ENCODE measurements around the gene SHTN1.
A peak's percentile ranks its signal among the peaks of the same experiment; 100 is the strongest.

Gene SHTN1

DNA sequence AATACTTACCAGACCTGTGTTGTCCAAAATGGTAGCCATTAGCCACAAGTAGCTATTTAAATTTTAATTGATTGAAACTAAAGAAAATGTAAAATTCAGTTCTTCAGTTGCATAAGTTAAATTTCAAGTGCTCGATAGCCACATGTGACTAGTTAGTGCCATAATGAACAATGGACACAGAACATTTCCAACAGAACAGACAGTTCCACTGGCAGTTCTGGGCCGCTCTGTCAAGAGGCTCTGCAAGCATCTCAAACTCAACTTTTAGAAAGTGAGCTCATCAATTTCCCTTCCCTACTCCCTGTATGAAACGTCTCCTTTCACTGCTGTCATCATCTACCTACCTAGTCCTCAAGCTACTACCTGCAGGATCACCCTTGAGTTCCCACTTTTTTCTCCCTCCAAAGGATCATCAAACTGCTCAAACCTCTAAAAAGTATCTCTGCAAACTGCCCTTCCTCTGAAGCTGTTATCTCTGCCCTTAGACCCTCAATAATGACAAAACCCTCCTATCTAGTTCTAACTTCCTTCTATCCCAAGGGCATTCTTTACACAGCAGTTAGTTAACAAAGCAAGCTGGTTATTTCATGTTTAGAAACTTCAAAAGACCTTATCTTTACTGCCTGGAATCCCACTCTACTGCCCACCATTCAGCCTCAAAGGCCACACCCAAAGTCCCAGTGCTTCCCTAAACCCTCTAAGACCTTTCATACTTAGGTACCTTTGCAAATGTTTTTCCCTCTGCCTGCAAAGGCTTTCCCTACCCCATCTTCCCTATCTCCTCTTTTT is 20.6 kb downstream of the SHTN1 start:
- DNase-seq = no peak

DNA sequence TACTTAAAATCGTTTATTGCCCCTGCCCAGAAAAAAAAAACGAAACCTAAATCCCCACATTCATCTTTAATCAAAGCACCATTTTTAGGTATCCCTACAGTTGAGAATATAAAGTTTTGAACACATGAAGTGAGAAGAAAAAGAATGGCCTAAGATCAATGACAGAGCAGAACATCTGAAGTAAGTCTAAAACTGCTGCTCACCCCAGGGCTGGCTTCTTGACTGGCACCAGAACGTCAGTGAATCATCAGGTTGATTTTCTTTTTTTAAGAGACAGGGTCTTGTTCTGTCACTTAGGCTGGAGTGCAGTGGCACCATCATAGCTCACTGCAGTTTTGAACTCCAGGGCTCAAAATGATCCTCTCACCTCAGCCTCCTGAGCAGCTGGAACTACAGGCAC is 24.9 kb downstream of the SHTN1 start:
- no peak for DNase-seq

DNA sequence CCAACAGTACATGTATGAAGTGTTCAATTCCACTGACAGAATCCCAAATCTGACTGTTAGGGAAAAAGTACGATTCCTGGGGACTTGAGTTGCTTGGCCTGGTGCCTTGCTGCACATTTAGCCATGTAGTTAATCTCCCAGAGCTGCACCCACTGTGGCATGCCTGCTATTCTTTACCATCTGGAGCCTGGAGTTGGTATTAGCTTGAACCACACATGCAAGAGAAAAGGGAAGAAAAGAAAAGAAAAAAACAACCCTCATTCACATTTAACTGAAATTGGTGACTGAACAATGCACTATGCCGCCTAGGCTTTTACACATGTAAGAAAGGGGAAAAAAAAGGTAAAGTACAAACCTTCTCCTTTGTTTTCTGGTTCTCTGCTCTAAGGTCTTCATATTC is 26.1 kb downstream of the SHTN1 start:
- DNase-seq = no peak

DNA sequence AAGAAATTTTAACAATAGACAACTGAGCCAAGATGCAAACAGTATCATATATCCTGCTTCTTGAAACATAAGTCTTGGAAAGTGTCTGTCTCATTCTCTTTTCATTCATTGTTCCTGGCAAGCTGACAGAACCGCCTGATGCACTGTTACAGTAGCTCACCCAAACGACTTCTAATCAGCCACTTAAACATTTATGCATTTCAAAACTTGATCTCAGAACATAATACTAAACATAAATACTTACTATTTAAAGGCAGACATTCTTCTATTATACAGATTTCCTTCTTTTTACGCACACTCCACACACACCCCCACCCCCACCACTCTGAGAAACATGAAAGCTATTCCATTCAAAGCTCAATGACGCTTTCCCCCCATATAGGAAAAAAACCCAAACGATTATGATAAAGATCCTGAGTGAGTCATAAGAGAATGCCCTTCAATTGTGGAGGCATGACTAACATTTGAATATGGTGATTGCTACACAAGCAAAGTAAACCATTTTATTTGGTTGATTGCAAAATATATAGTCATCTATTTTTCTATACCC is 30.5 kb downstream of the SHTN1 start:
- DNase-seq = peak; percentile 2

DNA sequence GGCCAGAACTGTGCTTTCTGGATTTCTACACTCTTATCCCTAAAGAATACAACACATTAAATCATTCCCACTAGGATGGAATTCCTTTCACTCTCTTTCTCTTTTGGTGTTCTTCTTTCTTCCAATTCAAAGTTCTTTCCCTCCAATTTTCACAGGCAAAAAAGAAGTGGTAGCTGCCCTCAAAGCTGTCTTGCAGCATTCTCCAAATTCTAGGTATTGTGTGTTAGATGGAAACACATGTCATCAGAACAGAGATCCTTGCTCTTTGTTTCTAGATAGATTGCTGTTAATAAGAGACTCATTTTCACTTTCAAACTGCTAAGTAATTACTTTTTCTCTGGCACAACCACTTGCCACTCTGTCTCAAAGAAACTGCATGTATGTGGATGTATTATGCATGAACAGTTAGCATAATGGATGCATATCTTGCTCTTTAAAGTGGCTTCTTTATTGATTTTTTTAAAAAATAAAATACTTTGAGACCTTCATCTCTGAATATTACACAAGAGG is 31.0 kb downstream of the SHTN1 start:
- DNase-seq = no peak

DNA sequence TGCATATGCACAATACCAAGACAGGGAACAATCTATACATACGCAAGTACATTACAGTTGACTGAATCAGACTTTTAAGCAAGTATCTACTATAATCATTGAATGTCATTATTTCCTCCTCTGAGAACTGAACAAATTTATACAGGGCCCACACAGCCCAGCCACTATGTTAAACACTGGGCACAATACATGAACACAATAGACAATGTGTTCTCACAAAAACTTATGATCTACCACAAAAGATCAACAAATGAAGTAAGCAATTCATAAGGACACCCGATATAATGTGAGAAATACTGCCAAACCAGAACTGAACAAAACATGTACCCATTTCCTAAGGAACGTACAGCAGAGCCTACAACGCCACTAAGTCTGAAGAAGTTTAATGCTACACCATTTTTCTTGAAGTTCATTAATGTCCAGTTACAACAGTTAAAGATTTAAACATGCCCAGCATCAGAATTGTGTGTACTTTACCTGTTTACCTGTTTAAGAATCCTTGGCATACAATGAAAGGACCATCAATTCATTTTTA is 31.5 kb downstream of the SHTN1 start:
- DNase-seq = no peak

DNA sequence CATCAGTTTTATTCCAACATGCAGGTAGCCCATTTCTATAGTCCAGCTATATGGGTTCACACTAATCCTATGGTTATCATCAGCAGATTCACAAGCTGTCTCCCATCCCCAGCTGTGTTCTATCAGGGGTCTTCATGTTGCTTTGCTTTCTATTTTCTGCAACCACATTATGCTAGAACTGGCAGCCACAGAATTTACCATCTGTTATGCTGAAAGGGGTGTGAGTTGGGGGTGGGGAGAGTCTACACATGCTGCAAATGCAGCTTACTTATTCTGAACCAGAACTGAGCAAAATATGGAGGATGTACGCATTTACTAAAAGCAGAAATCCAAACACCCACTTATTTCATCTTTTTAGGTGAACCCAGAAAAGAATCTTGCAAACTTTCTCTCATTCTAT is 32.9 kb downstream of the SHTN1 start:
- no peak for DNase-seq

DNA sequence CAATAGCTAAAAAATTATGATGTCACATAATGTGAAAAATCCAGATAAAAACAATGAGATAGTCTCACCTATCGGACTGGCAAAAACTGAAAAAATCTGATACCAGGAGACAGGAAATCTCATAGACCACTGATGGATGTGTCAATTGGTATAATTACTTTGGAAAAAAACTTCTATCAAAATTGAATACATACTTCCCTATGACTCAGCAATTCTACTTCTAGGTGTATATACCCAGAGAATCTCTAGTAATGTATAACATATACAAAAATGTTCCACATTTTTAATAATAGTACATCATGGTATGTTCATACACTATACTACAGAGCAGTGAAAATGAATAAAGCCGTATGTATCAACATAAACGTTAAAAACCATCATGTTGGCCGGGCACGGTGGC is 34.9 kb downstream of the SHTN1 start:
- no peak for DNase-seq

DNA sequence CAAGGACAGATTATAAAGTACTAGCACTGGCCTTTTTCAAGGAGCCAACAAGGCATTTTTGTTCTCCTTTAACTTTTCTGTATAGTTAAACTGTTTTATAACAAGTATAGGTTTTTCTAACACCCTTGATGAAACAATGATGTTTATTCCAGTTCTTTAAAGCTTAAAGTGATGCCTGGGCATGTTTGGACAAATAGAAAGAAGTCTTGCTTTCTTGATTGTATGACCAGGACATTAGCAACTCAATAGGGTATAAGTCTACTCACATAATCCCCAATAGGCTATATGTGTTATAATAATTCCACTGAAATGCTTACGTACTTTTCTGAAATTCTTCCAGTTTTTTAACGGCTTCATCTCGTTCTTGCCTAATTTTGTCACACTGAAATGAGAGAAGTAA is 36.7 kb downstream of the SHTN1 start:
- DNase-seq = no peak

DNA sequence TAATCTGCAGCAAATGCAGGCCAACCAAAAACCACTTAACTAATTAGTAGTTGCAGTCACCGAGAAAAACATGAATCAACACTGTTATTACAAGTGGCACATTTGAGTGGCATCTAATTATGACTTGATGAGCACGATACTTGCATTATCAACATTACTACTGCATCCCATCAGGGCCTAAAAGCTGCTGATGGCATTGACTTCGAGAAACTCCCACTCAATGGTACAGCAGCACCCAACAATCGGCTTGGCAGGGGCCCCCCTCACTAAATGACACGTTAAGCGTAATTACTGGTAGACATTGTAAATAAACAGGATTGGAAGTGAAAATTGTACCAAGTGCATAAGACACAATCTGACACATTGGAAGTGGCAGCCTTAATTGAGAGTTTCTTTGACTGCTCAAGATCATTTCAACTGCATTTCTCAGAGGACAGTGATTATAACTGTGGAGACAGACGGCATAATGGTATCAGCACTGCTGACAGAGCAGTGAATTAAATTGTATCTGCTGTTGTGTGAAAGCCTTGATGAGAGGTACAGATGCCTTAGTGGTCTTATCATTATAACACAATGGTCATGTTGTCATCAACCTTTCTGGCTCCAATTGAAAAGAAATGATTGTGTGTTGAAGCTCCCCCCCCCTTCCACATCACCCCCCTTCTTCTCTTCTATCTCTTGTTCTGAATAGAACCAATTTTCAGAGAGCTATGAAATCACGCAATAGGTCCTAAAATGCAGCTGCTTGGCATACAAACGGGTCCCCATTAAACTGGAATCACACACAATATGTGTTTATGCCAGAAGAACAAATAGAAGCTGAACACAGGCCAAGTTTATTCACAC is 43.4 kb downstream of the SHTN1 start:
- peak; percentile 85 for DNase-seq

DNA sequence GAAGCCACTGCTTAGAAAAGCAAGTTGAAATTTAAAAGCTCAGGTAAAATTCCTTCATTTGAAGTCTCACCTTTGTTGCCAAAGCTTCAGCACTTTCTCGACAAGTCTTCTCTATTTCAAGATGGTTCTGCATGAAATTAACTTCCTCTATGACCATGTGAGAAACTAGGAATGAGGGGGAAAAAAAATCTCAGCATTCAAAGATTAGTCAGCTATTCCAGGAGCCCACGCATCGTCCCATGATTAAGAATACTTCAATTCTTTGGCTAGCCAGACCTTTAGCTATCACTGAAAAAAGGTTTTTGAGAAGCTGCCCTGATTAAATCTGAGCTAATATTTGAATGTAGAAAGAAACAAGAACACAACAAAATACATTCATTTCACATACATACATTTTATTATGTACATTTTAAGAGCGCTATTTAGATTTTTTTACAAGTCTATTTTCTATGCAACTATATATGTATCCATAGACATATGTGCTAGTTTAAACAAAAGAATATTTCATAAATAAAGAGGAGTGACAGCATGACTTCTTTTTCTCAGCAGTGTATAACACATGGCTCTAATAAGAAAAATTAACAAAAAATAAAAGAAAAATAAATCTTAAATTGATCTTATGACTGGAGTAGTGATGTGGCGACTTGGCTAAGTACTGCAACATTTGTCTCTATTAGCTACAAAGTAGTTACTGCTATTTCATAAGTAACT is 44.8 kb downstream of the SHTN1 start:
- DNase-seq = no peak

DNA sequence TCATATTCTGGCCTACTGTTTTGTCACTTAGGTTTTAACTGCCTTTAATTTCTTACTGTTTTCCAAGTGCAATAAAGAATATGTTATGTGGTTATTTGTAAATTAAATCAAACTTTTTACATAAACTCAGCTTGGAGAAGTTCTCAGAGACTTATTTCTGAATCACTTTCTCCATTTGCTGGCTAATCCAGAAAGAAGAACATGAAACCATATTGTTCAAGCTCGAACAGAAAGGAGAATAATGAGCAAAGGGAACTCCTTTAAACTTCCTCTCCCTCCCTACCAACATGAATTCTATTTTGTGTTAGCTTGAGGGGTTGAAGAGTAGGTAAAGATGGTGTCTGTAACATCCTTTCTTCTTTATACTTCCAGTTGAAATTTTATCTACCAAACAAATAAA is 52.3 kb downstream of the SHTN1 start:
- no peak for DNase-seq

DNA sequence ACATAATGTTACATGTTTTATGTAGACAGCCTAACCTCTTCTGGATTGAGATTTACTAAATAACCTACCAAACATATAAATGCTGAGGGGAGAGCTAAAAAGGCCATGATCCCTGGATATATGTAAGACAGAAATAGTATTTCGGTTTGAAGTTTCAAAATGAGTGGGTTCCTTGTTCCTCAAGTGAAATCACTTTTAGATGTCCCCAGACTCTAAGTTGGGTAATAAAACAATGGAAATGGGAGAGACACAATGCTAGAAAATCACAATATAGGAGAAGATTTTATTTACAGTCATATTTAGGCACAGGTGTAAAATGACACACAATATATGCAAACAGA is 56.5 kb downstream of the SHTN1 start:
- no peak for DNase-seq

DNA sequence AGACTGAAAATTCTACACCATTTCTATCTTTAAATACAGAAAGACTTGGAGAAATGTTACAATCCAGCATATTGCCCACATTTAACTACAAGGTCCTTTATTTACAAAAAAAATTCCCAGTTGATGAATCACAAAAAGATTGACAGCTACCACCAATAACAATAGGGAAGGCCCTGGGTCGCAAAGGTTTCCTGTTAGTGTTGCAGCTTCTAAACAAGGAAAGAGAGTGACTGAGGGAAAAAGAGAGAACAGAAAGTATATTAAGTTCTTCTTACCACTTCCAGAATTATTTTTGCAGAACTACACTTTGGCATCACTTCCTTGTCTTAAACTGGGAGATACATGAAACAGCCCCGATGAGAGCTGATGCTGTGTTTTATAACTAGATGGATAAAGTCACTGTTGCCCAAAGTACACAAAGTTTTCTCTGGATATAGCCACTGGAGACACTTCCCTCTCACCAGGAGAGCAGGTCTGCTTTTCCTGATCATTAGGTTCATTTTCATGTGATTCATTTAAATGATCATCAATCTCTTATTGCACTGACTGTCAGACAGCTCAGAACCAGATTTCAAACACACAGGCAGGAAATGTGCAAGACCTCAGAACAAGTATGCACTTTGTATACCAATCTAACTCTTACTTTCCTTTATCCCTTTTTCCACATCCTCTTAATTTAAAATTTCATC is 57.0 kb downstream of the SHTN1 start:
- DNase-seq = no peak

DNA sequence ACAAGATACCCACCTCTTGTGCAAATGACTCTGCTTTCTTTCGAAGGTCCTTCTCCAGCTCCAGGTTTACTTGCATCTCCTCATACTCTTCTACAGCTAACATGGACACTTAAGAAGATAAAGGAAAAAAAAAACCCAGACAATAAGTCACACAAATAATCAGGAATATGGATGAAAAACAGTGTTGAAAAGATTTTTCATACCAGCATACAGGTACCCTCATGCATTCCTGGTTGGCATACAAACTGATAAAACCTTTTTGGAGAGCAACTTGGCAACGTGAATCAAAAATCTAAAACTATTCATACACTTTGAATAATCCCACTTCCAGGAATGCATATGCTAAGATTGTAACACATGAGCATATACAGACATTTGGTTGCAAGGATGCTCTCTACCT is 60.1 kb downstream of the SHTN1 start:
- DNase-seq = no peak

DNA sequence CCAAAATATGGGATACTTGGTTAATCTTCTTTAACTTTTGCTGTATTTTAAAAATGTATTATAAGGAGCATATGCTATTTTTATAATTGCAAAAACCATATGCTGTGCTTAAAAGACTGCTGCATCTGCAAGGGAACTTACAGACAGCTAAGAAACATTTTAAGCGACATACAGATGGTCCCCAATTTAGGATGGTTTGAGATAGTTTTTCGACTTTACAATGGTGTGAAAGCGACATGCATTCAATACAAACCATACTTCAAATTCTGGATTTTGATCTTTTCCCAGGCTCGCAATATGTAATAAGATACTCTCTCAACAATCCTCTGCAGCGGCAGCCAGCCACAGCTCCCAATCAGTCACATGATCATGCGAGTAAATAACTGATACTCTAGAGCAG is 73.2 kb downstream of the SHTN1 start:
- no peak for DNase-seq

DNA sequence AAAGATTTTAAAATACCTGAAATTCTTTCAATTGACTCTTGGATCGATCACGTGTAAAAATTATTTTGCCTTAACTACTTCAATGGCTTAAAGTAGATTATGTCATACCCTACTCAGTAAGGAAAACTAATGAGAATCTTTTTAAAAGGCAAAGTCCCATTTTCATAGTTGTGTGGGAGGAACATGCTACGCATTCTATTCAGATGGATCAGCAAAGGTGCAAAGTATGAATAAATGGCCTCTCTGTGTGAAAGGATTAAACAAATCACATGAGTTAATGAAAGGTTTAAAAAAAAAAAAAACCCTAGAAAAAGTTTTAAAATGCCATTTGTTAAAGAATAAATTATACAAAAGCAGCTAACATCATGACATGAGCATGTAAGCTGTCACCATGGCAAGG is 78.6 kb downstream of the SHTN1 start:
- DNase-seq = no peak

DNA sequence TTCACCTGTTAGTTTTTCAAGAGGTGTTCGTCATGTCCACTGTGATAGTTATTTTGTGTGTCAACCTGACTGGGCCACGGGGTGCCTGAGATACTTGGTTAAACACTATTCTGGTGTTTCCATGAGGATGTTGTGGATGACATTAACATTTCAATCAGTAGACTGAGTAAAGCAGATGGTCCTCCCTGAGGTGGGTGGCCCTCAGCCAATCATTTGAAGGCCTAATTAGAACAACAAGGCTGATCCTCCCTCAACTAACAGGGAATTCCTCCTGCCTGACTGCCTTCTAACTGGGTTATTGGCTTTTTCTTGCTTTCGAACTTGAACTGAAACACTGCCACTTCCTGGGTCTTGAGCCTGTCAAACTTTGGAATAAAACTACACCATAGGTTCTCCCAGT is 79.9 kb downstream of the SHTN1 start:
- DNase-seq = no peak

DNA sequence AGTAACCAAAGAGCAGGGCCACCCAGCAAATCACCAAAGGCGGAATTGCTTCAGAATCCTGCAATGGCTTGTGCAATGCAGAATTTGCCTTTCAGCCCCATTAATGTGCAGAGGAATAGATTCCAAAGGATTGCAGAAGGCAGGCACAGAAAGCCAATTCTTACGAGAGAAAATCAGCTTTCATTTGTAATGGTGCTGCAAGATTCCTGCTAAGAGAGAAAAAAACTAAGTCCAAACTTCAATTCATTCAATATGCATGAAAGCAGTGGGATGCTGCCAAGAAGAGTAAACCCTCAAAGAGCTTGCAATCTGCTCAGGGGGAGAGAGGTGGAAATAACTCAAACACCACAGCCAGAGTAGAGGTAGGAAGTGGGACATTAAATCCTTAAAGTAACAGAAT is 85.3 kb downstream of the SHTN1 start:
- DNase-seq = no peak

DNA sequence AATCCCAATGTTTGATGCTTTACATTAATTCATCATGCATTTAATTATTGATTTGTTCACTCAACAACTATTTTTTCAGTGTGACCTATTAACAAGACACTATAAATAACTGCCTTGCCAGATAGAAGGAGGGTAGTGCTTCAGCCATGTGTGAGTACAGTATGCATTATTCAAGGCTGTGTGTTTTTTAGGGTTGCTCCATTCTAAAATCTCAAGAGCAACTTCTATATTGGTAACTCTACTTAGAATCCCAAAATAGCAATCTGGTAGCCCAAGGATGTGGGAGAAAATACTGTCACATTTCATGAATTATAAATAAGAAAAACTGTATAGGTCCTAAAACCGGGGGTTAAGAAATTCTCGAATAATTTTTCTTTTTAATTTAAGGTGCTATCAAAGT is 85.8 kb downstream of the SHTN1 start:
- DNase-seq = no peak

DNA sequence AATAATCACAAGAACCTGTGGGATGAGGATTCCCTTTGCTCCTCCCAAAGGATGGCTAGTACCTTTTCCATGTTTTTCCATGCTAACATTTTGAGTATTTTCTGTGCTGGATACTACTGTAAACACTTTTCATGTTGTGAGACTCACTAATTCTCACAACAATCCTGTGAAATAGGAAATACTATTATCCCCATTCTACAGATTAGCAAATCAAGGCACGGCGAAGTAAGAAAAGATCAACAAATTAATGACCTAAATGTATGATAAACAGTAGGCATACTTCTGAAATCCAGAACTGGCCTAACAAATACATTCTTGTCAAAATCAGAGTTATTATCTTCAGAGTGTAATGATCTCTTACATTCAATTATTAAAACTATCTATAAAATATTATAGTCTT is 86.4 kb downstream of the SHTN1 start:
- DNase-seq = no peak

DNA sequence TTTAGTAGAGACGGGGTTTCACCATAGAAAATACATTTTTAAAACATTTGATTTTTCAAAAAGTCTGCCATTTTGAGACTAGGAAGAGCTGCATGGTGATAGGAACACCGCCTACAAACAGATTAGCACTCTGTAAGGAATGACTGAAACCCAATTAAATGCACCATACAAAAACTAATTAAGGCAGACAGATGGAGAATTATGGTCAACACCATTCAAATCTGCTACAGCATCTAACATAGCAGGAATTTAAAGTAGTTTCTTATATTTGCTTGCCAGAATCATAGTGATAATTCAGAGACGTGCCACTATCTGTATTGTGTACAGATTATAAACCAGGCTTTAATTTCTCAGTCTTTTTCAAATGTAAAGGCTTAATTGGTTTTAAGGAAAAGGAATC is 87.5 kb downstream of the SHTN1 start:
- DNase-seq = no peak

DNA sequence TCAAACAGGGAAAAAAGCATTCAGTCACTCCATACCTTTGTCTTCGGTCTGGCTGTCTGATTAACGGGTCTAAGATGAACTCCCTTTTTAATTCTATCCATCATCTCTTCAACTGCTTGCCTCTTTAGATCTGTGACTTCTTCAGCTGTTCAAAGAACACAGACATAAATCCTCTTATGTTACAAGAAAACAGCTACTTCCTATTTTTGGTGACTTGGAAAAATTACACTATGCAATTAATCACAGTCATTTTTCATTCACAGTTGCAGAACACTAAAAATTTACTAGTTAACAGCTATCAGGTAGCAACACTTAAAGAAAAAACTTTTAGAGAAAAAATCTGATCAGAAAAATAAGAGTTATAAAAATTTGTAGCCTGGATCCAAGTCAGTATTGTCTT is 89.6 kb downstream of the SHTN1 start:
- no peak for DNase-seq
